ENCODE measurements around the gene TAMALIN.

The TAMALIN gene

GRCh38 chr12:52014567-52015530, 8.1 kb downstream of the TAMALIN start:
- DNase-seq = no peak

DNA sequence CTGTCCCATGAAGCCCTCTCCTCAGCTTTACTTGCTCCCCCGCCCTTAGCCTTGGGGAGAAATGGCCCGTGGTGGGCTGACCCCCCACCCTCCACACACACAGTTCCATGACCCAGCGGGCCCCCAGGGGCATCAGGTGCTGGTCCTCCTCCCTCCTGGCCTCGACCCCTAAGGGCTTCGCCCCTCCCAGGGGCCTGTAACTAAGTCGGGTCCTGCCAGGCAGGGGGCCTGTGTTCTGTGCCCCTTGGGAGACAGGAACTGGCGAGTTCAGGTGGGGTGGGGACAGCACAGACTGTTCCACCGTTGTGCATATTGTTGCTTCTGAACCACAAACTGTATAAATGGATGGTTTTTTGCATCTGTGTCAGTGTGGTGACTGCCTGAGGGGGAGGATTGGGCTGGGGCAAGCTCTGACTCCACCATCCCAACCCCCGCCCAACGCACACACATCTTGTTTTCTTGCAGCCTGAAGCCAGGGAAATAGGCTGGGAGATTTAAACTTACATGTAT, 8.8 kb downstream of the TAMALIN start:
- DNase-seq = no peak

GRCh38 chr12:52018433-52019112, 11.8 kb downstream of the TAMALIN start:
- no peak for DNase-seq

DNA sequence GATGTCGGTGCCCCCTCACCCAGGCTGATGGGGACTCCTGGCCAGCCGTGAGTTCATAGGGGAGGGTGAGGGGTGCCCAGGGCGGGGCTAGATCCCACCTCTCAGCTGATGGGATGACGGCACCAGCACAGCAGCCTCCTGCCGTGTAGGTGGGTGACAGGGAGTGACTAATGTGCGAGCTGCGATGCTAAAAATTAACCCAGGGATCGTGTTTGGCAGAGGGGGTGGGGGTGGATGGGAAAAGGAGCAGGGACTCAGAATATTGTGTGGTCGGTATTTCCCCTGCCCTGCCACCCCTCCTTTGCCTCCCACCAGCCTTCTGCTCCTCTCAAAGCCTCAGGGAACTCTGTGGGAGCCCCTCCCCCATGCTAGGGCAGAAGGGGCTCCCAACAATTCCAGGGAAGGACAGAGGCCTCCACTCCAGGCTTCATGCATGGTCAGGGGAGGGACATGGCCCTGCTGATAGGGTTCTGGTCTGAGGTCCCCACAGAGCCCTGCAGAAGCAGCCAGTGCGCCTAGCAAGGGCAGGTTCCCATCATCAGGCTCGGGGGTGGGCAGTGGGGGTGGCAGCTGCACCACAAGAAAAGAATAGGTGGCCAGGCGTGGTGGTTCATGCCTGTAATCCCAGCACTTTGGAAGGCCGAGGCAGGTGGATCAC, 12.5 kb downstream of the TAMALIN start:
- no peak for DNase-seq

- DNase-seq = peak; percentile 66
These were observed 14.0 kb downstream of the TAMALIN start for GRCh38 chr12:52020539-52021336.

DNA sequence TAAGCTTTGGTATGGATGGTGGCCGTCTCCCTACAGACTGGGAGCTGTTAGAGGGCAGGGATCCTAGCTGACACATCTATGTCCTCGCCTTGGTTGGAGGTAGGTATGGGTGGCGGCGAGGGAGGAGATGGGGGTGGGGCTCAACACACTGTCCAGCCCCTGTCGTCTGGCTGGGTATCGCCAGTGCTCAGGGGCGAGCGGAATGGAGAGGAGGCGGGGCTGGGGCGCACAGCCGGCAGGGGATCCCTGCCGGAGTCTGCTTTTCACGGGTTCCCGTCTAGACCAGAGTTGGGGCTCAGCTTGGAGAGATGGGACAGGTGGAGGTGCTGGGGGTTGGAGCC, 16.1 kb downstream of the TAMALIN start:
- DNase-seq = peak; percentile 48

- peak; percentile 83 for DNase-seq
These were observed 16.6 kb downstream of the TAMALIN start for GRCh38 chr12:52023182-52023975.

DNA sequence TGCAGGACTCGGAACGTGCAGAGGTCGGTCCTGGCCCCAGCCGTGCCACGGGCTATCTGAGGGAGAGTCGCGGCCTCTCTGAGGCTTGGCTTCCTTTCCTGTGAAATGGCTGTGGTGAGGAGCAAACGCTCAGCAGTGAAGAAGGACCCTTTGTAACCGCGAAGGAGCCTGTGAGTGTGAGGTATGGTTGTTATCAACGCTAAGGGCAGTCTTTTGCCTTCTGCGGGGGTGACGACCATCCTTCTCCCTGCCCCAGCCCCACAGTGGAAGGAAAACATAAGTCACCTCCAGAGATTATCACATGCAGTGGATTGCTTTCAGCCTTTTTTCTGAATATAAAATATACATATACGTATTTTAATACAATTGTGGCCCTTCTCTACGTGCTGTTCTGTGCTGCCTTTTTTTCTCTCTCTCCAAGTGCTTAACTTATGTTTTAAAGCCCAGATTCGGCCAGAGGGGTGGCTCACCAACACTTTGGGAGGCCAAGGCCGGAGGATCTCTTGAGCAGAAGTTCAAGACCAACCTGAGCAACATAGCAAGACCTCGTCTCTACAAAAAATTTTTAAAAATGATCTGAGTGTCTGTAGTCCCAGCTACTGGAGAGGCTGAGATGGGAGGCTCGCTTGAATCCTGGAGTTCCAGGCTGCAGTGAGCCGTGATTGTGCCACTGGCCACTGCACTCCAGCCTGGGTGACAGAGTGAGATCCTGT, 17.4 kb downstream of the TAMALIN start:
- DNase-seq = peak; percentile 53

GRCh38 chr12:52024845-52025230, 18.1 kb downstream of the TAMALIN start:
- DNase-seq = peak; percentile 89

- DNase-seq = no peak
These were observed 19.5 kb downstream of the TAMALIN start for GRCh38 chr12:52026263-52026662.

- no peak for DNase-seq
These were observed 20.5 kb downstream of the TAMALIN start for GRCh38 chr12:52027085-52027843.

GRCh38 chr12:52029685-52030084, 22.9 kb downstream of the TAMALIN start:
- DNase-seq = no peak

GRCh38 chr12:52032446-52032803, 25.7 kb downstream of the TAMALIN start:
- no peak for DNase-seq

DNA sequence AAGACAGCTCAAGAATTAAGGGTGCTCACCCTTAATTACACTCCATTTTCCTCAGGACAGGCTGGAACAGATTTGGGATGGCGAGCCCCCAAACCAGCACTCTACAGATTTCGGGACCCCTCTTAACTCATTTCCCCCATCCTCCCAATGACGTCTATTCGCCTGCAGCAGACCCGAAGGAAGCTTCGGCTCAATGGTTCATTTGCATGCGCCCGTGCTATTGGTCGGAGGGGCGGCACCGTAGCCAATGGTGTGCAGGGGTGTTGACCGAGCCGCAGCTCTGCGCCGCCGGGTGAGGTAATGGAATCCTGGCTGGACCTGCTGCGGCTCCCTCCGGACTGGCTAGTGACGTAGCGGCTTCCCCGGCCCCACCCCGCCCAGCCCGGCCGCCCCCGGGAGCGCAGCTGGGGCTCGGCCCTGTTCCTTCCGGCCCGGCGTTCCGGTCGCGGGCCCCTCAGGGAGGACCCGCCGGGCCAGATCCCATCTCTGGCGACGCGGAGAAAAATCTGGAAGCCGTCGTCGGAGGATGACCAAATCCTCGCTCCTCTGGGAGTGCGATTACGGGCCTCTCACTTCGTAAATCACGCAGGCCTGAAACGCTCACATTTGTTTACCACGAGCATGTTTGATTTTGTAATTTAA, 26.2 kb downstream of the TAMALIN start:
- peak; percentile 91 for DNase-seq

- no peak for DNase-seq
These were observed 26.8 kb downstream of the TAMALIN start for GRCh38 chr12:52033446-52034140.

- DNase-seq = no peak
These were observed 28.4 kb downstream of the TAMALIN start for GRCh38 chr12:52035190-52035589.

DNA sequence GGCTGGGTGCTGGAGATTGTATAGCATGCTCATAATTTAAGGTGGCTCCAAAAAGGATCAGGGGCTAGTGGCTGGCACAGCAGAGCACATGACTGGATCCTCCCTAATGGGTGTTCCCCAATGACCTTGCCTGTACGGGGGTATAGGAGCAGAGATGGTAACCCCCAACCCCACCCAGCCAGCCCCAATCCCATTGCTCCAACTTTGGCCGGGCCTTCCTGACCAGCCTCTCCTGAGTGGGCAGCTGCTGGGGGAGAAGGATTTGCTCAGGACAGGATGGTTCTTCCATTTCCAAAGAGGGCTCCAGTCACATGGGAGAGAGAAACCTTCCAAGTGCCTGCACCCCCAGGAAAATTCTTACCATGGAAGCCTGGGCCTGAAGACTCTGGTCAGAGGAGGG, 29.2 kb downstream of the TAMALIN start:
- DNase-seq = no peak

- peak; percentile 19 for DNase-seq
These were observed 29.9 kb downstream of the TAMALIN start for GRCh38 chr12:52036587-52037171.
